ENCODE results near the gene ITGB5. TPM values are rescaled to one million over a fixed set of nuclear protein-coding genes. Genes with fewer than 3 reads are reported as not detected.

ITGB5 gene
- total RNA-seq, 1 experiment from 2014 or later, result 77.8 TPM

- ChIA-PET RAD21 (ENCODE audit: low non-redundant PET in 1 of 2, low total read pairs in 2 of 2, uncharacterized antibody in 2 of 2, unreplicated experiment in 2 of 2) (no interaction called here), POLR2A (no interaction called here), CTCF (no interaction called here)
- no peak overlapping the region for H2AFZ ChIP-seq (ENCODE audit: low read depth, low read length, poor library complexity, severe bottlenecking)
- H3K36me3 ChIP-seq (ENCODE audit: control insufficient read depth in 1 of 2, insufficient read depth in 2 of 2, low read length in 2 of 2), result no peaks in the 10 kb centered on the region
- no TSS peak for BruUV-seq (replicated peaks)
- H3K9me2 ChIP-seq (ENCODE audit: insufficient read depth), result no peaks in the 10 kb centered on the region
- H3K4me3 ChIP-seq (replicated peaks in 1 of 2; ENCODE audit: low read depth in 1 of 2, low read length in 2 of 2), result no peak overlapping the region
- no peak for DNase-seq (ENCODE audit: low read depth, low spot score)
- no peak for ATAC-seq
- H4K20me1 ChIP-seq (ENCODE audit: insufficient read depth), result no peaks in the 10 kb centered on the region
- TF ChIP-seq YY1 (IDR thresholded peaks at IDR 0.05; ENCODE audit: extremely low read depth, insufficient replicate concordance, low read depth, low read length), result no peak
- TF ChIP-seq, protein P1, sequence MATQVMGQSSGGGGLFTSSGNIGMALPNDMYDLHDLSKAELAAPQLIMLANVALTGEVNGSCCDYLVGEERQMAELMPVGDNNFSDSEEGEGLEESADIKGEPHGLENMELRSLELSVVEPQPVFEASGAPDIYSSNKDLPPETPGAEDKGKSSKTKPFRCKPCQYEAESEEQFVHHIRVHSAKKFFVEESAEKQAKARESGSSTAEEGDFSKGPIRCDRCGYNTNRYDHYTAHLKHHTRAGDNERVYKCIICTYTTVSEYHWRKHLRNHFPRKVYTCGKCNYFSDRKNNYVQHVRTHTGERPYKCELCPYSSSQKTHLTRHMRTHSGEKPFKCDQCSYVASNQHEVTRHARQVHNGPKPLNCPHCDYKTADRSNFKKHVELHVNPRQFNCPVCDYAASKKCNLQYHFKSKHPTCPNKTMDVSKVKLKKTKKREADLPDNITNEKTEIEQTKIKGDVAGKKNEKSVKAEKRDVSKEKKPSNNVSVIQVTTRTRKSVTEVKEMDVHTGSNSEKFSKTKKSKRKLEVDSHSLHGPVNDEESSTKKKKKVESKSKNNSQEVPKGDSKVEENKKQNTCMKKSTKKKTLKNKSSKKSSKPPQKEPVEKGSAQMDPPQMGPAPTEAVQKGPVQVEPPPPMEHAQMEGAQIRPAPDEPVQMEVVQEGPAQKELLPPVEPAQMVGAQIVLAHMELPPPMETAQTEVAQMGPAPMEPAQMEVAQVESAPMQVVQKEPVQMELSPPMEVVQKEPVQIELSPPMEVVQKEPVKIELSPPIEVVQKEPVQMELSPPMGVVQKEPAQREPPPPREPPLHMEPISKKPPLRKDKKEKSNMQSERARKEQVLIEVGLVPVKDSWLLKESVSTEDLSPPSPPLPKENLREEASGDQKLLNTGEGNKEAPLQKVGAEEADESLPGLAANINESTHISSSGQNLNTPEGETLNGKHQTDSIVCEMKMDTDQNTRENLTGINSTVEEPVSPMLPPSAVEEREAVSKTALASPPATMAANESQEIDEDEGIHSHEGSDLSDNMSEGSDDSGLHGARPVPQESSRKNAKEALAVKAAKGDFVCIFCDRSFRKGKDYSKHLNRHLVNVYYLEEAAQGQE (IDR thresholded peaks at IDR 0.05; ENCODE audit: low read depth), result no peak
- TF ChIP-seq SP1 (IDR thresholded peaks at IDR 0.05; ENCODE audit: low read depth), result no peak
- H3K9me3 ChIP-seq (ENCODE audit: control insufficient read depth in 1 of 2, insufficient read depth in 1 of 2, low read depth in 1 of 2, low read length in 2 of 2), result no peaks in the 10 kb centered on the region
- H3K9ac ChIP-seq (ENCODE audit: low read length), result no peak overlapping the region
- intact Hi-C loops (cut with micrococcal nuclease), result no loop called here
- H3K27ac ChIP-seq (ENCODE audit: low read depth, low read length), result no peak overlapping the region
- H3K4me2 ChIP-seq (ENCODE audit: low read length), result no peak overlapping the region
- no peaks in the 10 kb centered on the region for H3K27me3 ChIP-seq (ENCODE audit: insufficient read depth, low read length)
- peaks cover 0 to 9% of the 10 kb centered on the region in 2 experiments; a peak in 1 of 4 replicates for H3K4me1 ChIP-seq (ENCODE audit: control insufficient read depth in 1 of 2, insufficient read depth in 2 of 2, low read length in 2 of 2)
- H3K79me2 ChIP-seq (ENCODE audit: insufficient read depth, low read length), result no peaks in the 10 kb centered on the region
Observed at GRCh38 chr3:124935794-124936542, 48.8 kb upstream of the ITGB5 start.

DNA sequence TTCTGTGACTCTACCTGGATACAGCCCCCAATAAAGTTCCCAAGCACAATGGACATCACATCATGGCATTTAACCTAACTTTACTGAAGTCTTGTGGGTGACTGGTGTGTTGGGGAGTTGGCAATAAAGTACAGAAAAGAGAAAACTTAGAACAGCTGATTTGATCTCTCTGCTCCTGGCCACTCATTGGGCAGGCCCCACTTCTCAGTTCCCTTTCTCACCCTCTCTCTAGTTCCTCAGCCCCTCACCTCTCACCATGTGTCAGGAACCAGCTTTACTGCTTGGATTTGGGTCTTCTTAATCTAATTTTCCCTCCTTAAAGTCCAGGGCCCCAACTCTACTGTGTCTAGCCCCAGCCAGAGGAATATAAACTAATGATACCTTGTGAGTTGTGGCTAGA lies 48.1 kb upstream of the ITGB5 start:
- Histone ChIP-seq H3K4me3 (replicated peaks in 1 of 2; ENCODE audit: low read depth in 1 of 2, low read length in 2 of 2) (no peak overlapping the region), H2AFZ (ENCODE audit: low read depth, low read length, poor library complexity, severe bottlenecking) (no peak overlapping the region), H3K27me3 (ENCODE audit: insufficient read depth, low read length) (no peaks in the 10 kb centered on the region), H3K4me2 (ENCODE audit: low read length) (no peak overlapping the region), H3K79me2 (ENCODE audit: insufficient read depth, low read length) (no peaks in the 10 kb centered on the region), H3K4me1 (ENCODE audit: control insufficient read depth in 1 of 2, insufficient read depth in 2 of 2, low read length in 2 of 2) (peaks cover 0 to 9% of the 10 kb centered on the region in 2 experiments; a peak in 1 of 4 replicates), H3K9ac (ENCODE audit: low read length) (no peak overlapping the region), H3K9me2 (ENCODE audit: insufficient read depth) (no peaks in the 10 kb centered on the region), H4K20me1 (ENCODE audit: insufficient read depth) (no peaks in the 10 kb centered on the region), H3K9me3 (ENCODE audit: control insufficient read depth in 1 of 2, insufficient read depth in 1 of 2, low read depth in 1 of 2, low read length in 2 of 2) (no peaks in the 10 kb centered on the region), H3K27ac (ENCODE audit: low read depth, low read length) (no peak overlapping the region), H3K36me3 (ENCODE audit: control insufficient read depth in 1 of 2, insufficient read depth in 2 of 2, low read length in 2 of 2) (no peaks in the 10 kb centered on the region)
- CTCF ChIA-PET, result no interaction called here
- RAD21 ChIA-PET (ENCODE audit: low non-redundant PET in 1 of 2, low total read pairs in 2 of 2, uncharacterized antibody in 2 of 2, unreplicated experiment in 2 of 2), result no interaction called here
- DNase-seq (ENCODE audit: low read depth, low spot score) (no peak), ATAC-seq (no peak)
- intact Hi-C loops (cut with micrococcal nuclease), result no loop called here
- POLR2A ChIA-PET, result no interaction called here
- BruUV-seq (replicated peaks), result no TSS peak
- TF ChIP-seq SIN3A (IDR thresholded peaks at IDR 0.05; ENCODE audit: low read depth) (no peak), MAX (IDR thresholded peaks at IDR 0.05) (no peak), TCF7L2 (IDR thresholded peaks at IDR 0.05; ENCODE audit: borderline replicate concordance, extremely low read depth, insufficient read depth, insufficient read length) (no peak), CEBPB (IDR thresholded peaks at IDR 0.05; ENCODE audit: low read depth) (no peak), SRF (IDR thresholded peaks at IDR 0.05; ENCODE audit: low read depth) (no peak), JUND (IDR thresholded peaks at IDR 0.05) (no peak), POLR2A (IDR thresholded peaks at IDR 0.05; ENCODE audit: borderline replicate concordance, extremely low read depth, insufficient read depth, insufficient read length) (no peak), ZBTB33 (IDR thresholded peaks at IDR 0.05; ENCODE audit: extremely low read depth, insufficient replicate concordance, low read length) (no peak), ELF1 (IDR thresholded peaks at IDR 0.05; ENCODE audit: borderline replicate concordance, low read depth) (no peak), RAD21 (IDR thresholded peaks at IDR 0.05; ENCODE audit: low read depth) (no peak), ZNF274 (IDR thresholded peaks at IDR 0.05; ENCODE audit: low read depth, low read length) (no peak), FOSL1 (IDR thresholded peaks at IDR 0.05; ENCODE audit: low read depth) (no peak), ZFX (IDR thresholded peaks at IDR 0.05) (no peak)
